ENCODE results near the gene GOLGA6L10. TPM values are rescaled to one million over a fixed set of nuclear protein-coding genes. Genes with fewer than 3 reads are reported as not detected.
"Not testable (repeated sequence)": the region's sequence is repeated elsewhere in the genome, so short reads cannot be mapped to it uniquely, and the experiment has no call there.

Gene GOLGA6L10
- total RNA-seq, 4 donors from 2014 or later = 1.9 to 2.7 (median 2.2) TPM

- H3K9me3 ChIP-seq; H3K4me3 ChIP-seq (replicated peaks in 1 of 3); H3K4me1 ChIP-seq; H3K27ac ChIP-seq; H3K36me3 ChIP-seq; DNase-seq; H3K27me3 ChIP-seq; intact Hi-C loops (cut with DNase I): not testable (repeated sequence)
- TF ChIP-seq POLR2A (IDR thresholded peaks at IDR 0.05) = peak in 1 of 2 donors; percentile 22
- WGBS, 2 donors = no CpG with 5 or more reads among the region's 48 CpGs
Observed at GRCh38 chr15:82355055-82355454, 5.8 kb upstream of the GOLGA6L10 start.

DNA sequence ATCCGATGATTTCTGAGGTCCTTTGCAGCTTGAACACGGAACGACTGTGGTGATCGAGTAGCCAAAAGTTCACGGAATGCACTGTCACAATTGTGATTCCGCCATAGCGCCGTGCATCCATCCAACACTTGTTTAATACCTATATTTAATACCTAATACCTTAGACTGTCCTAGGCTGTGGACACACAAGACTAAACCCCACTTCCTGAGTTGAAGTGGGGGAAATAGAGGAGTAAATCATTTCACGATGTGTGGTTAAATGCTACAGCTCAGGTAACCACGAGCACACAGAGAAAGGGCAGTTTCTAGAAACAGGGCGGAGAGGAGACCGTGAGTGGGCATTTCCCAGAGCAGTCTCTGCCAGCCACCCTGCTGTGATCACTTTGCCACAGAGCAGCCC, 5.3 kb upstream of the GOLGA6L10 start:
- H3K9me3 ChIP-seq; H3K27me3 ChIP-seq; DNase-seq; H3K36me3 ChIP-seq; H3K4me1 ChIP-seq; intact Hi-C loops (cut with DNase I); H3K4me3 ChIP-seq (replicated peaks in 1 of 3): not testable (repeated sequence)
- 0 to 4% methylated on average over 1 to 7 of the region's 12 CpGs for WGBS, 2 donors
- H3K27ac ChIP-seq = peak overlapping the region in 1 of 3 donors; percentile 56

DNA sequence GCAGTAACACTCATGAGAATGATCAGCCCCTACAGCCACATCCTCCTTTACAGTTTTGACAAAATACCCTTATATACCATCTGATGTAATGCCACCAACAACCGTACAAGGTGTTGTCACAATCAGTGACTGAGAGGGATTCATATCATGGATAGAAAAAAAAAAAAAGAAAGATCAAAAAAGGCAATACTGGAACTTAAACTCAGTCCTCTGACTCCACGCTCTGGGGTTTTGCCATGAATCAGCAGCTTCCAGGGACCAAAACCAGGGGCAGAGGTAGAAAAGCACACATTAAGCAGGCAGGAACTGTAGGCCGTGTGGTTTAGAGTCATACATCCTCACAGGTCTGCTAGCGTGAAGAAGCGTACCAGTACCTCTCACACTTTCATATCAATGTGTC, 1.6 kb downstream of the GOLGA6L10 start:
- H3K4me1 ChIP-seq; H3K27ac ChIP-seq; H3K4me3 ChIP-seq (replicated peaks in 1 of 3); H3K27me3 ChIP-seq; DNase-seq; intact Hi-C loops (cut with DNase I); H3K9me3 ChIP-seq; H3K36me3 ChIP-seq: not testable (repeated sequence)
- 56 to 82% methylated on average over 5 of the region's 5 CpGs for WGBS, 2 donors

- H3K4me3 ChIP-seq (replicated peaks in 1 of 3); H3K9me3 ChIP-seq; DNase-seq; H3K36me3 ChIP-seq; intact Hi-C loops (cut with DNase I); H3K4me1 ChIP-seq; H3K27me3 ChIP-seq; H3K27ac ChIP-seq: not testable (repeated sequence)
- 70 to 91% methylated on average over 1 to 2 of the region's 2 CpGs for WGBS, 2 donors
Observed at GRCh38 chr15:82345176-82345575, 4.1 kb downstream of the GOLGA6L10 start.

DNA sequence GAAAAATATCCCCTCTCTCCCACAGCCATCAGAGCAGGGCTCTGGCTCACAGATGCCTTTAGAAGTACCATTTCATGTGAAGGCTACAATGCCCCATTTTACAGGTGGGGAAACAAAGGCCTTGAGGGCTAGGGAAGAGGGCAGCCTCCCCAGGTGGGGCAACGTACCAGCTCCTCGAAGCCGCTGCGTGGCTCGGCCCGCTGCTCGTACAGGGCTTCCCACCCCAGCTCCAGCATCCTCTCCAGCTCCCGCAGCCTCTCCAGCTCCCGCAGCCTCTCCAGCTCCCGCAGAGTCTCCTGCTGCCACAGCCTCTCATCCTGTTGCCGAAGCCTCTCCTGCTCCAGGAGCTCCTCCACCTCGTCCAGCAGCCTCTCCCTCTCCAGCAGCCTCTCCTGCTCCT, 4.9 kb downstream of the GOLGA6L10 start:
- H3K36me3 ChIP-seq; DNase-seq; H3K27ac ChIP-seq; H3K4me3 ChIP-seq (replicated peaks in 1 of 3); intact Hi-C loops (cut with DNase I); H3K9me3 ChIP-seq; H3K4me1 ChIP-seq; H3K27me3 ChIP-seq: not testable (repeated sequence)
- 87% methylated on average over 10 to 12 of the region's 12 CpGs for WGBS, 2 donors

DNA sequence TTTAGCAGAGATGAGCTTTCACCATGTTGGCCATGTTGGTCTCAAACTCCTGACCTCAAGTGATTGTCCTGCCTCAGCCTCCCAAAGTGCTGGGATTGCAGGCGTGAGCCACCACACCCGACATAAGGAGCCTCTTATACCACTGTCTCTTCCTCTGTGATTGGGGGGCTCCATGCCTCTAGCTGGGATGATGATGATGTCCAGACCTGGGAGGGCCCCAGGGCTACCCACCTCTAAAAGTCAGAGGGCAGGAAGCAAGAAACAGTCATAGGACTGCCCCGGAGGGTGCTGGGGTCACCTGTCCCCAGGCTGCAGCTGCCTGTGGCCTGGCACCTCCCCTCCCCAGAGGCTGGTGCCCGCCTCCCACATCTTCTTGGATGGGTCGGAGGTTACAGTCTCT, 5.4 kb downstream of the GOLGA6L10 start:
- H3K36me3 ChIP-seq; H3K4me3 ChIP-seq (replicated peaks in 1 of 3); H3K9me3 ChIP-seq; H3K27ac ChIP-seq; intact Hi-C loops (cut with DNase I); H3K4me1 ChIP-seq; DNase-seq; H3K27me3 ChIP-seq: not testable (repeated sequence)
- 100% methylated on average over 2 to 3 of the region's 5 CpGs for WGBS, 2 donors

GRCh38 chr15:82342632-82343374, 6.5 kb downstream of the GOLGA6L10 start:
- intact Hi-C loops (cut with DNase I); H3K9me3 ChIP-seq; H3K4me3 ChIP-seq (replicated peaks in 1 of 3); H3K36me3 ChIP-seq; H3K4me1 ChIP-seq; H3K27me3 ChIP-seq; H3K27ac ChIP-seq: not testable (repeated sequence)
- TF ChIP-seq, protein P1, sequence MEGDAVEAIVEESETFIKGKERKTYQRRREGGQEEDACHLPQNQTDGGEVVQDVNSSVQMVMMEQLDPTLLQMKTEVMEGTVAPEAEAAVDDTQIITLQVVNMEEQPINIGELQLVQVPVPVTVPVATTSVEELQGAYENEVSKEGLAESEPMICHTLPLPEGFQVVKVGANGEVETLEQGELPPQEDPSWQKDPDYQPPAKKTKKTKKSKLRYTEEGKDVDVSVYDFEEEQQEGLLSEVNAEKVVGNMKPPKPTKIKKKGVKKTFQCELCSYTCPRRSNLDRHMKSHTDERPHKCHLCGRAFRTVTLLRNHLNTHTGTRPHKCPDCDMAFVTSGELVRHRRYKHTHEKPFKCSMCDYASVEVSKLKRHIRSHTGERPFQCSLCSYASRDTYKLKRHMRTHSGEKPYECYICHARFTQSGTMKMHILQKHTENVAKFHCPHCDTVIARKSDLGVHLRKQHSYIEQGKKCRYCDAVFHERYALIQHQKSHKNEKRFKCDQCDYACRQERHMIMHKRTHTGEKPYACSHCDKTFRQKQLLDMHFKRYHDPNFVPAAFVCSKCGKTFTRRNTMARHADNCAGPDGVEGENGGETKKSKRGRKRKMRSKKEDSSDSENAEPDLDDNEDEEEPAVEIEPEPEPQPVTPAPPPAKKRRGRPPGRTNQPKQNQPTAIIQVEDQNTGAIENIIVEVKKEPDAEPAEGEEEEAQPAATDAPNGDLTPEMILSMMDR (IDR thresholded peaks at IDR 0.05) = peak in 2 of 6 experiments; percentile 21 to 52
- DNase-seq = peak; percentile 41 to 51
- 60 to 64% methylated on average over 6 to 8 of the region's 11 CpGs for WGBS, 2 donors

DNA sequence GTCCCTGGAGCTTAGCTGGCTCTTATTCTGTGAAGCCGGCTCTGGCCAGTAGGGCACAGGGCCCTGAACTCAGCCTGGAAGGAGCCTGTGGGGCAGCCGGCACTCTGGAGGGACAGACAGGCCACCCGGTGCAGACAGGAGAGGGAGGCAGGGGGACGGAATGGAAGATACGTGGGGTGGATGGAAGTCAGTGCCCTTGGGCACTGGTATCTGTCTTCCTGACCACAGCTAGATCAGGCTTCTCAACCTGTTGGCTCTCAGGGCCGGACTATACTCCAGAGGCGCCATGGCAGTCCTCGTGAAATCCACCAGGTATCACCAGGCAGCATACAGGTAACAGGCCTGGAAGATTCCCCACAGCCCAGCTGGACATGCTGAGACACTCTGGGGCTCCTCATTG, 10.7 kb downstream of the GOLGA6L10 start:
- H3K4me3 ChIP-seq (replicated peaks in 1 of 3); DNase-seq; H3K27ac ChIP-seq; H3K27me3 ChIP-seq; intact Hi-C loops (cut with DNase I); H3K36me3 ChIP-seq; H3K9me3 ChIP-seq; H3K4me1 ChIP-seq: not testable (repeated sequence)
- 89 to 94% methylated on average over 8 of the region's 8 CpGs for WGBS, 2 donors

GRCh38 chr15:82338053-82338452, 11.2 kb downstream of the GOLGA6L10 start:
- H3K9me3 ChIP-seq; DNase-seq; H3K27me3 ChIP-seq; H3K4me1 ChIP-seq; H3K4me3 ChIP-seq (replicated peaks in 1 of 3); intact Hi-C loops (cut with DNase I); H3K27ac ChIP-seq; H3K36me3 ChIP-seq: not testable (repeated sequence)
- WGBS, 2 donors = 94 to 98% methylated on average over 7 to 9 of the region's 11 CpGs

- H3K27ac ChIP-seq; intact Hi-C loops (cut with DNase I); DNase-seq: not testable (repeated sequence)
Observed at GRCh38 chr15:82337051-82337450, 12.2 kb downstream of the GOLGA6L10 start.

GRCh38 chr15:82336180-82336647, 13.1 kb downstream of the GOLGA6L10 start:
- DNase-seq; H3K9me3 ChIP-seq; H3K4me1 ChIP-seq; H3K27me3 ChIP-seq; intact Hi-C loops (cut with DNase I); H3K4me3 ChIP-seq (replicated peaks in 1 of 3); H3K36me3 ChIP-seq; H3K27ac ChIP-seq: not testable (repeated sequence)
- WGBS, 2 donors = 91 to 93% methylated on average over 3 of the region's 10 CpGs

More at GRCh38 chr15:82337051-82337450, 12.2 kb downstream of the GOLGA6L10 start:
- WGBS, 2 donors = 91 to 100% methylated on average over 4 of the region's 5 CpGs
- not testable (repeated sequence) for H3K27me3 ChIP-seq; H3K36me3 ChIP-seq; H3K9me3 ChIP-seq; H3K4me3 ChIP-seq (replicated peaks in 1 of 3); H3K4me1 ChIP-seq

DNA sequence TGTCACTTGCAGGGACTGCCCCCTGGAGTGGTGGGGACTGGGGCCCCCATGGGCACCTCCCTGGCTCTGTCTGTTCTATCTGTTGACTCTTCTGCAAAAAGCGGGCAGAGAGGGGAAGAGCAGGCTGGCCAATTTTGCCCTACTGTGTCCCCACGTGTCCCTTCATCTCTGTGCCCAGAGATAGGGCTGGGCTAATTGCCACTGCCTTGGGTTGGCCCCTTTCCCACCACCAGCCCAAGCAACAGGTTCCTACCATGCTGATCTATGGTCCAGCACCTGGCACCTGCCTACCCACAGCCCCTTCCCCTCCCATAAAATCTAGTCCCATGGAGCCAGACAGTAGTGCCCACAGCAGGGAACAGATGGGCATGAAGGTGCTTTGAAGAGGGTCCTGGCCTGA, 14.3 kb downstream of the GOLGA6L10 start:
- H3K4me3 ChIP-seq (replicated peaks in 1 of 3); intact Hi-C loops (cut with DNase I); H3K9me3 ChIP-seq; H3K27ac ChIP-seq; H3K4me1 ChIP-seq; DNase-seq; H3K27me3 ChIP-seq; H3K36me3 ChIP-seq: not testable (repeated sequence)
- WGBS, 2 donors = 92 to 100% methylated on average over 2 of the region's 2 CpGs

All from thyroid gland (tissue), 4 donors.